Endodermal cell (in vitro differentiated cells): ENCODE results near the gene HS6ST3. TPM values are rescaled to one million over a fixed set of nuclear protein-coding genes. Genes with fewer than 3 reads are reported as not detected.

Experiments used
- DNase-seq: peaks from one replicate; pipeline ENCODE4 v3.0.0-alpha.2; 2017
- H3K27ac ChIP-seq: 2 replicates; pipeline ENCODE4 v1.5.1; 2013; ENCODE audit warnings: mild to moderate bottlenecking, low read depth, low read length, moderate library complexity
- H3K27me3 ChIP-seq: 2 replicates; pipeline ENCODE4 v1.6.1; 2013; ENCODE audit warnings: mild to moderate bottlenecking, low read length, moderate library complexity; ENCODE audit not compliant: insufficient read depth, control insufficient read depth, poor library complexity, severe bottlenecking
- H3K36me3 ChIP-seq: 2 replicates; pipeline ENCODE4 v1.7.0; 2013; ENCODE audit warnings: mild to moderate bottlenecking, low read length, moderate library complexity; ENCODE audit not compliant: control insufficient read depth, insufficient read depth
- H3K4me1 ChIP-seq: one replicate; pipeline ENCODE4 v1.7.0; 2013; ENCODE audit warnings: low read length; ENCODE audit not compliant: control insufficient read depth, insufficient read depth
- H3K4me3 ChIP-seq: 2 replicates; pipeline ENCODE4 v1.5.1; 2013; ENCODE audit warnings: mild to moderate bottlenecking, low read length, moderate library complexity
- H3K9ac ChIP-seq: 2 replicates; pipeline ENCODE4 v1.6.1; 2013; ENCODE audit warnings: mild to moderate bottlenecking, low read length, moderate library complexity; ENCODE audit not compliant: poor library complexity, severe bottlenecking; ENCODE audit errors: extremely low read depth
- H3K9me3 ChIP-seq: 2 replicates; pipeline ENCODE4 v1.6.1; 2013; ENCODE audit warnings: mild to moderate bottlenecking, low read length, moderate library complexity; ENCODE audit not compliant: control insufficient read depth
- H3K27ac Mint-ChIP-seq: 2 replicates; pipeline ENCODE4 v1.8.0; 2020; ENCODE audit warnings: mixed read lengths
- H3K27me3 Mint-ChIP-seq: 2 replicates; pipeline ENCODE4 v1.8.0; 2021; ENCODE audit warnings: mild to moderate bottlenecking, mixed read lengths; ENCODE audit not compliant: insufficient read depth
- H3K36me3 Mint-ChIP-seq: 2 replicates; pipeline ENCODE4 v1.8.0; 2020; ENCODE audit warnings: low read depth, mixed read lengths
- H3K4me1 Mint-ChIP-seq: 2 replicates; pipeline ENCODE4 v1.8.0; 2020; ENCODE audit warnings: mixed read lengths
- H3K4me3 Mint-ChIP-seq: 2 replicates; pipeline ENCODE4 v1.8.0; 2020; ENCODE audit warnings: mild to moderate bottlenecking, moderate library complexity, mixed read lengths
- H3K9me3 Mint-ChIP-seq: 2 replicates; pipeline ENCODE4 v1.8.0; 2020; ENCODE audit warnings: mild to moderate bottlenecking, mixed read lengths
- WGBS, 2 experiments: methylation state at CpG; one replicate each; pipeline versions ENCODE4 v1.1.5 to v1.1.7; 2013; ENCODE audit warnings: missing lambda C conversion rate in 2 of 2, mixed read lengths in 1 of 2; ENCODE audit not compliant: insufficient coverage in 1 of 2, insufficient read length in 1 of 2; 5-methylcytosine and 5-hydroxymethylcytosine counted together
- total RNA-seq, 2 donors: library from RNA; stranded (reverse); fragmentation: NEBNext Ultra II Directional in 1 of 2; extraction: Animal tissue kit (Norgen Biotek cat#: 25700) in 1 of 2; gene quantifications; 2 replicates in 1 of 2; 3 replicates in 1 of 2; pipeline ENCODE4 v1.2.1, GENCODE V29; 2021
- TF ChIP-seq, protein P1 (sequence below): fragments of 200-600 bp; sonication (generic); conservative IDR thresholded peaks from 2 replicates; pipeline ENCODE4 v1.5.0; 2021; ENCODE audit warnings: antibody characterized with exemption, mild to moderate bottlenecking

HS6ST3 gene
- total RNA-seq, 2 donors from 2014 or later, result 0.84 to 1.1 TPM

DNA sequence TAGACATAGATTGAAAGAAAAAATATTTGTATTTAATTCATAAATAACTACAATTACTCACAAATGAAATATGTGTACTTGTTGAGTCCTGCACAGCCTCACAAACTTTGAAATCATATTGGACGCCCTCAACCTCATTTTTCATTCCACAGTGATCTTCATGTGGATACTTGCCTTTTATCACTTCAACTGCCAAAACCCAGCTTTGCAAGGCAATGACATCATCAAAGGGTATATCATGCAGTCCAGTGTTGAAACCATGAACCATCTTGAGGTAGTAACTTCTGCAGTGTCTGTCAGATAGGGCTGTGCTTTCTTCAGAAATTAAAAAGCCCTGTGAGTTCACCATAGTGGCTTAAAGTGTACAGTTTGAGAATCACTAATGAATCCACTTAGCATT, 82.2 kb downstream of the HS6ST3 start:
- Mint-ChIP-seq H3K27me3 (peaks cover 4% of the 10 kb centered on the region), H3K36me3 (no peaks in the 10 kb centered on the region), H3K4me3 (no peak overlapping the region), H3K4me1 (peaks cover 35% of the 10 kb centered on the region), H3K27ac (no peak overlapping the region), H3K9me3 (no peaks in the 10 kb centered on the region)
- peaks cover 4% of the 10 kb centered on the region for H3K9me3 ChIP-seq
- peaks cover 7% of the 10 kb centered on the region for H3K4me1 ChIP-seq
- WGBS, 2 experiments, result 77% methylated on average over 1 of the region's 1 CpG; no CpG with 5 or more reads in 1 of the 2 experiments
- no peak overlapping the region for H3K9ac ChIP-seq
- H3K4me3 ChIP-seq, result no peak overlapping the region
- no peak overlapping the region for H3K27ac ChIP-seq
- no peaks in the 10 kb centered on the region for H3K27me3 ChIP-seq
- no peak for DNase-seq
- no peaks in the 10 kb centered on the region for H3K36me3 ChIP-seq
- TF ChIP-seq, protein P1, sequence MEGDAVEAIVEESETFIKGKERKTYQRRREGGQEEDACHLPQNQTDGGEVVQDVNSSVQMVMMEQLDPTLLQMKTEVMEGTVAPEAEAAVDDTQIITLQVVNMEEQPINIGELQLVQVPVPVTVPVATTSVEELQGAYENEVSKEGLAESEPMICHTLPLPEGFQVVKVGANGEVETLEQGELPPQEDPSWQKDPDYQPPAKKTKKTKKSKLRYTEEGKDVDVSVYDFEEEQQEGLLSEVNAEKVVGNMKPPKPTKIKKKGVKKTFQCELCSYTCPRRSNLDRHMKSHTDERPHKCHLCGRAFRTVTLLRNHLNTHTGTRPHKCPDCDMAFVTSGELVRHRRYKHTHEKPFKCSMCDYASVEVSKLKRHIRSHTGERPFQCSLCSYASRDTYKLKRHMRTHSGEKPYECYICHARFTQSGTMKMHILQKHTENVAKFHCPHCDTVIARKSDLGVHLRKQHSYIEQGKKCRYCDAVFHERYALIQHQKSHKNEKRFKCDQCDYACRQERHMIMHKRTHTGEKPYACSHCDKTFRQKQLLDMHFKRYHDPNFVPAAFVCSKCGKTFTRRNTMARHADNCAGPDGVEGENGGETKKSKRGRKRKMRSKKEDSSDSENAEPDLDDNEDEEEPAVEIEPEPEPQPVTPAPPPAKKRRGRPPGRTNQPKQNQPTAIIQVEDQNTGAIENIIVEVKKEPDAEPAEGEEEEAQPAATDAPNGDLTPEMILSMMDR, result no peak

DNA sequence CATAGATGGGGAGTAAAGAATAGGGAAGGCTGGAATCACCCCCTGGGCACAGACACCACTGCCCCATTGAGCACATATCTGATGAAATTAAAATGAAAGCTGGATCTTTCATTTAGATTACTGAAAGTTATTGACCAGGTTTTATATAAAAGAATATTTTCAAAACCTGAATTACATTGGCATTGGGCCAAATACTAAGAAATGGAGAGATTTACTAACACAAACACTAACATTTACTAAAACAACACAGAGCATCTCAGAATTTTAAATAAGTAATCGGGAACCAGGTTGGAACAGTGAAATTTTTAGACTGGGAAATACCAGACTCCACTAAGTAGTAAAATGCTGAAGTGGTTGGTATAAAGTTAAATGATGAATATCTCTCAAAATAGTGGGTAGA, 88.9 kb downstream of the HS6ST3 start:
- no peaks in the 10 kb centered on the region for H3K36me3 ChIP-seq
- H3K27me3 Mint-ChIP-seq, result peaks cover 4% of the 10 kb centered on the region

DNA sequence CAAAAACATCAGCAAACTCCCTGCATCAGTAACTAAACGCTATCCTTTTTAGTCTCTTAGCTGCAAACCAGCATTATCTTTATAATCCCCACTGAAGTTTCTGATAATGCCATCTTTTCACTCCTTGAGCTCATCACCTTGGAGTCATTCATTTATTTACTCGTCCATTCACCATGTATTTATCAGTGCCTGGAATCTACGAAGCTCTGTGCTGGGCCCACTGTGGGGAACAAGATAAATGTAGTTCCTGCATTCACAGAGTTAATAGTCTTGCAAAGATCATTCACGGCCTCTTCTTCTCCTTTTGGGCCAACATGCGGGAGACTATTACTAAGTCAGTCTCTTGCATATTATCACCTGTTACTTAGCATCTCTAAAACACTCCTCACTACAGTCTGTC, 89.4 kb downstream of the HS6ST3 start:
- WGBS, 2 experiments, result 31 to 67% methylated on average over 4 to 5 of the region's 5 CpGs
- H3K27ac Mint-ChIP-seq, result no peak overlapping the region
- peaks cover 5% of the 10 kb centered on the region for H3K9me3 Mint-ChIP-seq
- H3K4me1 Mint-ChIP-seq, result peaks cover 30% of the 10 kb centered on the region
- no peaks in the 10 kb centered on the region for H3K9me3 ChIP-seq
- DNase-seq, result peak; percentile 60
- H3K27me3 ChIP-seq, result no peaks in the 10 kb centered on the region
- no peak overlapping the region for H3K4me3 ChIP-seq
- no peaks in the 10 kb centered on the region for H3K4me1 ChIP-seq
- H3K4me3 Mint-ChIP-seq, result no peak overlapping the region
- no peak overlapping the region for H3K27ac ChIP-seq
- no peak overlapping the region for H3K9ac ChIP-seq
- peaks cover 4% of the 10 kb centered on the region for H3K27me3 Mint-ChIP-seq
- TF ChIP-seq, protein P1, result no peak
- no peaks in the 10 kb centered on the region for H3K36me3 ChIP-seq
- no peaks in the 10 kb centered on the region for H3K36me3 Mint-ChIP-seq

More for the DNA sequence above, 88.9 kb downstream of the HS6ST3 start:
- no peak overlapping the region for H3K27ac ChIP-seq
- H3K9me3 ChIP-seq, result no peaks in the 10 kb centered on the region
- no peaks in the 10 kb centered on the region for H3K27me3 ChIP-seq
- Mint-ChIP-seq H3K4me1 (peaks cover 30% of the 10 kb centered on the region), H3K27ac (no peak overlapping the region), H3K4me3 (no peak overlapping the region), H3K9me3 (peaks cover 3% of the 10 kb centered on the region), H3K36me3 (no peaks in the 10 kb centered on the region)
- no peak for DNase-seq
- H3K4me3 ChIP-seq, result no peak overlapping the region
- no peaks in the 10 kb centered on the region for H3K4me1 ChIP-seq
- TF ChIP-seq, protein P1, result no peak
- 79 to 100% methylated on average over 1 of the region's 1 CpG for WGBS, 2 experiments
- H3K9ac ChIP-seq, result no peak overlapping the region
